H1 (cell line): ENCODE measurements around the gene CCDC178. TPM values are rescaled to one million over a fixed set of nuclear protein-coding genes. Genes with fewer than 3 reads are reported as not detected.

Source experiments
- CTCF ChIA-PET: fragments of 300-600 bp; sonication (Branson Sonifier 250); formaldehyde crosslinking; loops from one replicate; lab custom pipeline; 2021; ENCODE audit not compliant: partially characterized antibody; lab: Charles Lee
- POLR2A ChIA-PET: fragments of 300-600 bp; sonication (Branson Sonifier 250); formaldehyde crosslinking; loops from one replicate; lab custom pipeline; 2021; ENCODE audit warnings: inconsistent platforms; ENCODE audit not compliant: partially characterized antibody; lab: Charles Lee
- DNase-seq, 2 experiments: peaks; one replicate each; pipeline versions ENCODE4 v3.0.0 to v3.0.0-alpha.2; 2010 to 2022; ENCODE audit warnings: low spot score in 2 of 2, low read depth in 1 of 2, mixed read lengths in 1 of 2
- FAIRE-seq: peaks from 2 replicates; lab custom pipeline; 2011; peaks lifted over from hg19 to GRCh38; lab: Jason Lieb, UNC
- H2AFZ ChIP-seq: 2 replicates; pipeline ENCODE4 v1.8.1; 2012; ENCODE audit warnings: low read length, inconsistent platforms
- H2AK5ac ChIP-seq: 2 replicates; pipeline ENCODE4 v1.6.1; 2013; ENCODE audit warnings: low read depth, low read length
- H2BK120ac ChIP-seq: replicated peaks from 2 replicates; pipeline ENCODE3; 2013; ENCODE audit warnings: low read depth, low read length, inconsistent platforms
- H2BK12ac ChIP-seq: 2 replicates; pipeline ENCODE4 v1.6.1; 2013; ENCODE audit warnings: low read depth, low read length
- H2BK15ac ChIP-seq: 2 replicates; pipeline ENCODE4 v1.6.1; 2013; ENCODE audit warnings: low read length
- H2BK20ac ChIP-seq: 2 replicates; pipeline ENCODE4 v1.6.1; 2013; ENCODE audit warnings: low read length
- H2BK5ac ChIP-seq: 2 replicates; pipeline ENCODE4 v1.6.1; 2013; ENCODE audit warnings: low read depth, low read length
- H3K14ac ChIP-seq: 2 replicates; pipeline ENCODE4 v1.6.1; 2013; ENCODE audit warnings: inconsistent platforms; ENCODE audit not compliant: insufficient read length
- H3K18ac ChIP-seq: 2 replicates; pipeline ENCODE4 v1.6.1; 2013; ENCODE audit warnings: low read length; ENCODE audit errors: extremely low read depth
- H3K23ac ChIP-seq: 2 replicates; pipeline ENCODE4 v1.6.1; 2013; ENCODE audit warnings: inconsistent platforms; ENCODE audit not compliant: insufficient read length
- H3K23me2 ChIP-seq: 2 replicates; pipeline ENCODE4 v1.6.1; 2013; ENCODE audit warnings: low read depth, low read length
- H3K27ac ChIP-seq: 2 replicates; pipeline ENCODE4 v1.6.1; 2011; ENCODE audit warnings: low read depth, low read length, inconsistent platforms
- H3K27me3 ChIP-seq, 4 experiments: replicated peaks in 1 of 4; 1 replicate in 1 of 4; 2 replicates in 3 of 4; pipeline versions ENCODE4 v1.6.1 to v1.8.1; 2011 to 2013; ENCODE audit warnings: low read length in 3 of 4, mild to moderate bottlenecking in 3 of 4, inconsistent platforms in 2 of 4, mixed read lengths in 2 of 4, moderate library complexity in 1 of 4; ENCODE audit not compliant: control insufficient read depth in 3 of 4, insufficient read depth in 3 of 4; ENCODE audit errors: extremely low read depth in 1 of 4
- H3K36me3 ChIP-seq, 4 experiments: 2 replicates each; pipeline versions ENCODE4 v1.6.1 to v1.8.1; 2011 to 2013; ENCODE audit warnings: mild to moderate bottlenecking in 4 of 4, low read length in 3 of 4, moderate library complexity in 2 of 4, control low read depth in 1 of 4, inconsistent platforms in 1 of 4; ENCODE audit not compliant: insufficient read depth in 4 of 4, control insufficient read depth in 2 of 4
- H3K4ac ChIP-seq: replicated peaks from 2 replicates; pipeline ENCODE3; 2013; ENCODE audit warnings: low read length, low read depth, mixed read lengths, inconsistent platforms; ENCODE audit not compliant: insufficient read length
- H3K4me1 ChIP-seq, 4 experiments: replicated peaks in 1 of 4; 1 replicate in 1 of 4; 2 replicates in 3 of 4; pipeline versions ENCODE4 v1.6.1 to v1.8.1; 2011 to 2013; ENCODE audit warnings: low read length in 3 of 4, inconsistent platforms in 2 of 4, mixed read lengths in 1 of 4; ENCODE audit not compliant: insufficient read depth in 4 of 4, control insufficient read depth in 3 of 4
- H3K4me2 ChIP-seq, 2 experiments: 2 replicates each; pipeline versions ENCODE4 v1.6.1 to v1.8.1; 2011 to 2013; ENCODE audit warnings: low read depth in 2 of 2, low read length in 2 of 2, control low read depth in 1 of 2, inconsistent platforms in 1 of 2, mild to moderate bottlenecking in 1 of 2; ENCODE audit not compliant: insufficient read depth in 1 of 2
- H3K4me3 ChIP-seq, 4 experiments: fragments of 200-600, 300-600 bp in 1 of 4; sonication (generic), shearing (Covaris generic), sonication (Bioruptor Twin) in 1 of 4; 2 replicates each; pipeline versions ENCODE4 v1.5.1 to v1.8.1; 2011 to 2016; ENCODE audit warnings: low read length in 4 of 4, low read depth in 3 of 4, control low read depth in 2 of 4, inconsistent platforms in 2 of 4, mild to moderate bottlenecking in 2 of 4, mixed read lengths in 1 of 4, moderate library complexity in 1 of 4; ENCODE audit not compliant: insufficient read depth in 2 of 4; ENCODE audit errors: extremely low read depth in 1 of 4
- H3K56ac ChIP-seq: replicated peaks from 2 replicates; pipeline ENCODE3; 2013; ENCODE audit warnings: low read depth, mild to moderate bottlenecking, mixed read lengths, low read length, inconsistent platforms; ENCODE audit not compliant: insufficient read length
- H3K79me1 ChIP-seq: 2 replicates; pipeline ENCODE4 v1.6.1; 2013; ENCODE audit warnings: low read depth, low read length, control low read depth
- H3K79me2 ChIP-seq, 2 experiments: 2 replicates each; pipeline versions ENCODE4 v1.6.1 to v1.8.1; 2012 to 2013; ENCODE audit warnings: low read length in 2 of 2, mild to moderate bottlenecking in 2 of 2, inconsistent platforms in 1 of 2; ENCODE audit not compliant: insufficient read depth in 2 of 2, control insufficient read depth in 1 of 2
- H3K9ac ChIP-seq, 4 experiments: replicated peaks in 1 of 4; 1 replicate in 1 of 4; 2 replicates in 3 of 4; pipeline versions ENCODE4 v1.6.1 to v1.8.1; 2011 to 2013; ENCODE audit warnings: low read depth in 3 of 4, low read length in 3 of 4, control low read depth in 2 of 4, mild to moderate bottlenecking in 2 of 4, moderate library complexity in 2 of 4, inconsistent platforms in 1 of 4; ENCODE audit errors: extremely low read depth in 1 of 4
- H3K9me3 ChIP-seq, 2 experiments: 2 replicates each; pipeline versions ENCODE4 v1.6.1 to v1.8.1; 2012 to 2013; ENCODE audit warnings: mild to moderate bottlenecking in 2 of 2, moderate library complexity in 2 of 2, control low read depth in 1 of 2, inconsistent platforms in 1 of 2, low read depth in 1 of 2, low read length in 1 of 2, mixed read lengths in 1 of 2; ENCODE audit not compliant: insufficient read depth in 2 of 2
- H4K20me1 ChIP-seq, 2 experiments: replicated peaks in 1 of 2; 2 replicates each; pipeline versions ENCODE3 to v1.8.1; 2011 to 2013; ENCODE audit warnings: inconsistent platforms in 2 of 2, low read length in 2 of 2, mild to moderate bottlenecking in 1 of 2; ENCODE audit not compliant: insufficient read depth in 2 of 2, control insufficient read depth in 1 of 2
- H4K5ac ChIP-seq: 2 replicates; pipeline ENCODE4 v1.6.1; 2013; ENCODE audit warnings: low read length, low read depth, mixed read lengths, inconsistent platforms; ENCODE audit not compliant: insufficient read length
- H4K8ac ChIP-seq: 2 replicates; pipeline ENCODE4 v1.8.0; 2013; ENCODE audit warnings: mild to moderate bottlenecking, moderate library complexity, low read length, inconsistent platforms; ENCODE audit not compliant: insufficient read depth; ENCODE audit errors: extremely low read depth
- H4K91ac ChIP-seq: replicated peaks from 2 replicates; pipeline ENCODE3; 2013; ENCODE audit warnings: low read length, mixed read lengths, inconsistent platforms; ENCODE audit not compliant: insufficient read length
- ASH2L ChIP-seq: fragments of 200-600, 300-600 bp; sonication (generic); IDR thresholded peaks from one replicate; pipeline ENCODE4 v1.7.1; 2017; ENCODE audit warnings: low read length
- ATF2 ChIP-seq: IDR thresholded peaks from 2 replicates; pipeline ENCODE4 v1.6.1; 2012; ENCODE audit warnings: low read length, inconsistent platforms
- BRCA1 ChIP-seq: IDR thresholded peaks from 2 replicates; pipeline ENCODE4 v1.6.1; 2012; ENCODE audit warnings: low read depth, low read length, improper control_type of control experiment
- CHD1 ChIP-seq: IDR thresholded peaks from 2 replicates; pipeline ENCODE4 v1.6.1; 2012; ENCODE audit warnings: low read depth, low read length, improper control_type of control experiment
- E2F6 ChIP-seq: IDR thresholded peaks from 2 replicates; pipeline ENCODE4 v1.6.1; 2012; ENCODE audit warnings: inconsistent platforms
- KDM1A ChIP-seq: fragments of 200-600, 300-600 bp; sonication (generic); IDR thresholded peaks from 2 replicates; pipeline ENCODE4 v1.7.1; 2016; ENCODE audit warnings: mild to moderate bottlenecking, low read length, borderline replicate concordance
- KDM5A ChIP-seq: fragments of 200-600 bp; IDR thresholded peaks from 2 replicates; pipeline ENCODE4 v1.7.1; 2012; ENCODE audit warnings: mild to moderate bottlenecking, low read length, inconsistent platforms, mixed read lengths
- RAD21 ChIP-seq, 2 experiments: IDR thresholded peaks in 1 of 2; conservative IDR thresholded peaks in 1 of 2; 2 replicates each; pipeline ENCODE4 v1.6.1; 2011; ENCODE audit warnings: low read depth in 2 of 2, low read length in 2 of 2, improper control_type of control experiment in 1 of 2, inconsistent platforms in 1 of 2, mild to moderate bottlenecking in 1 of 2, moderate library complexity in 1 of 2
- TCF12 ChIP-seq: IDR thresholded peaks from 2 replicates; pipeline ENCODE4 v1.6.1; 2011; ENCODE audit warnings: low read depth, mild to moderate bottlenecking, low read length
- USF2 ChIP-seq: IDR thresholded peaks from 2 replicates; pipeline ENCODE4 v1.6.1; 2011; ENCODE audit warnings: low read length, improper control_type of control experiment
- ZNF274 ChIP-seq: IDR thresholded peaks from 2 replicates; pipeline ENCODE4 v1.7.0; 2012; ENCODE audit warnings: low read length, borderline replicate concordance; ENCODE audit errors: extremely low read depth
- WGBS, 2 experiments: shearing (Covaris generic) in 1 of 2; methylation state at CpG; one replicate each; pipeline versions ENCODE4 v1.1.6 to v1.1.7; 2013 to 2015; ENCODE audit warnings: low lambda C conversion rate in 2 of 2, mixed read lengths in 2 of 2, inconsistent platforms in 1 of 2, low coverage in 1 of 2, missing lambda C conversion rate in 1 of 2; ENCODE audit not compliant: insufficient replicate concordance in 2 of 2, insufficient coverage in 1 of 2, insufficient read length in 1 of 2; ENCODE audit errors: extremely low coverage in 1 of 2, missing lambda C conversion rate in 1 of 2; 5-methylcytosine and 5-hydroxymethylcytosine counted together
- polyA plus RNA-seq, 7 experiments: library from polyadenylated mRNA; depleted of rRNA in 3 of 7; stranded (reverse) in 5 of 7; unstranded in 2 of 7; fragments of >200 nt in 5 of 7; fragments of 200-250 nt in 2 of 7; gene quantifications; 1 replicate in 5 of 7; 2 replicates in 1 of 7; 4 replicates in 1 of 7; pipeline versions ENCODE4 v1.2.1 to v1.2.3, GENCODE V29; 2011 to 2013; ENCODE audit warnings: missing spikeins in 2 of 7, mixed read lengths in 2 of 7
- total RNA-seq: library from RNA; stranded (reverse); fragmentation: NEBNext Ultra II Directional; extraction: Animal tissue kit (Norgen Biotek cat#: 25700); gene quantifications from 2 replicates; pipeline ENCODE4 v1.2.1, GENCODE V29; 2021

CCDC178 gene
- total and polyA plus RNA-seq, 2 of the 8 experiments (the other 6 are each of a cell fraction or from before 2014, with no cell fraction given), result not detected

- DNase-seq, result no peak
- Histone ChIP-seq H3K27ac (no peak overlapping the region), H4K20me1 (no peaks in the 10 kb centered on the region), H3K56ac (no peak overlapping the region), H2BK15ac (no peak overlapping the region), H3K9me3 (no peaks in the 10 kb centered on the region), H3K14ac (no peak overlapping the region), H3K36me3 (no peaks in the 10 kb centered on the region), H3K4me1 (no peaks in the 10 kb centered on the region), H2BK5ac (no peak overlapping the region), H3K4me2 (no peak overlapping the region), H3K18ac (no peak overlapping the region), H2AFZ (no peak overlapping the region), H4K5ac (no peak overlapping the region), H2BK20ac (no peak overlapping the region), H3K27me3 (no peaks in the 10 kb centered on the region), H3K23ac (no peak overlapping the region), H3K9ac (no peak overlapping the region), H3K4me3 (no peak overlapping the region), H2AK5ac (no peak overlapping the region), H3K4ac (no peak overlapping the region), H2BK120ac (no peak overlapping the region), H4K8ac (no peak overlapping the region), H3K79me1 (no peaks in the 10 kb centered on the region), H4K91ac (no peak overlapping the region), H3K23me2 (no peaks in the 10 kb centered on the region), H2BK12ac (no peak overlapping the region), H3K79me2 (no peaks in the 10 kb centered on the region)
- 92% methylated on average over 7 of the region's 7 CpGs; no CpG with 5 or more reads in 1 of the 2 experiments for WGBS, 2 experiments
- FAIRE-seq, result no peak
- CTCF ChIA-PET, result no interaction called here
- POLR2A ChIA-PET, result no interaction called here
- TF ChIP-seq ZNF274 (no peak), KDM5A (no peak), BRCA1 (no peak), USF2 (no peak), E2F6 (no peak), ATF2 (no peak), ASH2L (no peak), RAD21 (IDR thresholded peaks at IDR 0.05 in 1 of 2, conservative IDR thresholded peaks at IDR 0.05 in 1 of 2; ENCODE audit: low read depth in 2 of 2, low read length in 2 of 2) (no peak), KDM1A (no peak), CHD1 (no peak), TCF12 (no peak)
Observed at GRCh38 chr18:33115476-33115875, 325.0 kb downstream of the CCDC178 start.
